ENCODE results near the gene ARL6.

The ARL6 gene, protein sequence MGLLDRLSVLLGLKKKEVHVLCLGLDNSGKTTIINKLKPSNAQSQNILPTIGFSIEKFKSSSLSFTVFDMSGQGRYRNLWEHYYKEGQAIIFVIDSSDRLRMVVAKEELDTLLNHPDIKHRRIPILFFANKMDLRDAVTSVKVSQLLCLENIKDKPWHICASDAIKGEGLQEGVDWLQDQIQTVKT
- 1.3 to 9.0 (median 5.6) reads per million in 17 experiments for total RNA-seq

DNA sequence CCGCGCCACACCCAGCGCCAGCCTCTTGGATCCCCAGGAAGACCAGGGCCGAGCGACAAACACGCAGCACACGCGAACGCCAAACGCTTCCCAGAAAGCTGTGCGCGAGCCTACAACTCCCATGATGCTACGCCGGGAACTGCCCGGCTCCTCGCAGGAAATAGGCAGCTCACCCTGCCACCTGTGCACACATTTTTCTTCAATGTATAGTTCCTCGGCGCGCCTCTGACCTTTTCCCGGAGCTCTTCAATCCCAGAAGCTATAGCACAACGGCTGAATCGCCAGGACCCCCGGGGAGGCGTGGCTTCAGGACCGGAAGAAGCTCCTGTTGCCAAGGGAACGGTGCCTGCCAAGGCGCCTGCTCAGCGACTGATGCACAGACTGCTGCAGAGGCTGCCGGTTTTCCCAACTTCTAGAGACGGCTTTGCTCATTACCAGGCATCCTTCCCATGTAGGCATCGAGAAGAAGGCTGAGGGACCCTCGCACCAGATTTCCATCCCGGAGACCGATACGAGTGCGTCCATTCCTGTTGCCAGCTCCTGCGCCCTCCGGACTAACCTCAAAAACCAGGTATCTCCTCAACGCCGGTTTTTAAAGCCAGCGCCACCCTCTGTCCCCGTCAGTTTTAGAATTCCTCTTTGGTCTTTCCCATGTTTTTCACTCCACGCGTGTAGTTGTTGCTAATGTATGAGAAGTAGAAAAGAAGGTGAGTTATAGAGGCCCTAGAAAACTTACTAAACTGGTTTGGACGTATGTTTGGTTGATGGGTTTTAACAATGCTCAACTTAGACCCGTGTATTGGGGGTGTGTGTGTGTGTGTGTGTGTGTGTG is at the start of gene ARL6:
TSS of gene ARL6 (plus strand) at position 352 of the 832 bp plus-strand sequence. CDS start 3,350 bp downstream, outside the sequence.
- peak; percentile 78 to 88 (median 84) for DNase-seq

DNA sequence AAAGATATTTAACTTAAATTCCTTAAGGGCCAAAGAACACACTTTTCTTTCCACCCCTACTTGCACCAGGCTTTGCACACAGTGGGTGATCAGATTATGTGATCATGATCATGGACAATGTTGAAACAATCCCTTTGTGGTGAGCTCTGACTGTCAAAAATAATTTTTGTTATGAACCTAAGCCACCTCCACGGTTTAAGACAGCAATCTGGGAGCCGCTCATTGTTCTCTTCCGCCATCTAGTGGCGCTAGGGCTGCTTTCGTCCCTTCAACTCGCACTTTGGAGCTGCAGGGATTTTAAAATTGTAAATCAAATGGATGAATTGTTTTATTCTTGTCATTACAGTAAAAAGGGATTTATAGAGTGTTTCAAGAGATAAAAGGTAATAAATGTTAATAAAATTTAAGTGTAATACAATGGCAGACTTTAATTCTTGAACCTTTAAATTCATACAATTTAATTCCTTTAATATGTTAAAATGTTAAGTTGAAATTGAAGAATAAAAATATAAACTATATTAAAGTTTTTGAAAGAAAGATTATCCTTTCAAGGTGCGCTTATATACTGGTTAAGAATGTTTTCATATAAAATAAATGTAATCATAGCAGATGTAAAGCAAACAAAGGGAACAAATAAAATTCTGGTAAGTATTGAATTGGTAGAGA is 45.3 kb upstream of the ARL6 start:
- peak; percentile 69 to 80 (median 75) for DNase-seq

DNA sequence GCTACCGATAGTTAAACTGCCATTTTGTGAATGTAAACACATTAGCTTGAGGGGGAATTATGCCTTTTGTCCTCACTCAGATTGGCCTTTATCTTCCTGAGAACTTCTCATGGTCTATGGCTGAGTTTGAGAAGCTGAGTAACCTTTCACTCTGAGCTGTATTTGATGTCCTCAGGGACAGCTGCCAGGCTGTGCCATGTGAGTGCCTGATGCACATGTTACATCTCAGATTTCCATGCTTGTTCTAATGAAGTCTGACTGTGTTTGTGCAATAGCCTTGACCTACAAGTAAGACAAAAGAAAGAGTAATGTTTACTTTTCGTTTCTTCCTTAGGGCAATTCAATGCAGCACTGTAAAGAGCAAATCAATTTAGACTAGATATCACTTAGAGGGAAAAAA is 44.1 kb upstream of the ARL6 start:
- no peak for DNase-seq

DNA sequence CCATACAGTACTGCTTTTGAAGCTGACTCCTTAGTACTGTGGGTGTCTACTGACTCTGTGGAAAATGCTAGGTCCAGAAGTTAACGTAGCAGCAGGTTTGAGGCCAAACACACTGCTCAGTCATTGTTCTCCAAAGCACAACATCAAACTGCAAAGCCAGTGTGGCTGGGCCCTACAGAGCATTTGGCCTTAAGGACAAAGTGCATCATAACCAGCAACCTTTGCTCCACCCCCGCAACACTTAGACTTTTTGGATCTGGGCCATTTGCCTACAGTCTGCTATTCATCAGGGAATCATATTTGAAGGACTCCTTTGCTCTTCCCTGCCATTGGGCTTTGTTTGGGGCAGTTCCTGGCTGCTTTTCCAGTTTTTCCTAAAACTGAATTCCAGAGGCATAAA is 43.1 kb upstream of the ARL6 start:
- no peak for DNase-seq

DNA sequence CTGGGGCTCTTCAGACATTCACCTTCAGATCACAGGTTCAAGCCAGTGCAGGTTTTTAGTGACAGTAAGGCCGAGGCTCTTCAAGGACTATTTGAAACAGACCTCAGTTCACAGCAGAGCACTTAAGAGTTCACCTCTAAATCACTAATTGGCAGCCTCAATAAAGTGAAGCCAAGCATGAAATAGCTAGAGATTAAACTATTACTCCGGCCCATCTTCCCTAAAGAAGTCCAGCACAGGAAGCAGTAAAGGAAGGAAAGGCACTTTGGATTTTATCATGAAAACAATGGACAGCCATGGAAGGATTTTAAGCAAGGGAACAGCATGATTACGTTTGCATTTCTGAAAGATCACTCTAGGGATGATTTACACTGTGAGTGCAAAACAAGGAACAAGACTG is 27.6 kb upstream of the ARL6 start:
- DNase-seq, result no peak

DNA sequence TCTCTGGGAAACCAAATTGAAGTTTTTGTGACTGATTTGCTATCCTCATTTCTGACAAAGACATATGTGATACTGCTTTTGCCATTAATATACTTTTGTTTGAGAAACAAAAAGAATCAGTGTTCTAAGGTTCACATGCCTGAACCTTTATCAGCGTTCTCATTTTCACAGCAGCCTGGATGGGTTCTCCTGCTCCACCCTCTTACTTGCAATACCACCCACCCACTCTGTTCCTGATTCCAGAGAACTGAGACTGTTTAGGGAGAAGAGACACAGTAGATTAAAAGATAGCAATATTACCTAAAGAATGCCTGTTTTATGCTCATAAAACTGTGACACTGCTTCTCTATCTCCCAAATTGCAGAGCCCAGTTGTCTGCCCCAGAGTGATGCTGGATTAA is 25.8 kb upstream of the ARL6 start:
- no peak for DNase-seq

DNA sequence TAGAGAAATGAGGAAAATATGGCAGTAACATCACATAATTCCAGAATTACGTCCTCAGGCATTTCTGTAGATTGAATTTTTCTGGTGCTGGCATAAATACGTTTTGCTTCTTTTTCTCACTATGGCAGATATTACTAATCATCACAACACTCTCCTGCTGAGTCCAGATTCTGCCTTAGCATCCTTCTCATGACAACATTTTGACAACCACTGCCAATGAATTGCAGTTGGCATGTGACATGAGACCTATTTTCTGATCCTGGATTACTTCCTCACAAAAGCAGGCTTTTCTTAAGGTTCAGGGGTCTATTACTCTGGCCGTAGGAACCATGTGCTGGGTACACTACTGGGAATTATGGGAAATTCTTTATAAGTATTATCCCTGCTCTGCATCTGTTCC is 22.5 kb upstream of the ARL6 start:
- DNase-seq, result no peak

DNA sequence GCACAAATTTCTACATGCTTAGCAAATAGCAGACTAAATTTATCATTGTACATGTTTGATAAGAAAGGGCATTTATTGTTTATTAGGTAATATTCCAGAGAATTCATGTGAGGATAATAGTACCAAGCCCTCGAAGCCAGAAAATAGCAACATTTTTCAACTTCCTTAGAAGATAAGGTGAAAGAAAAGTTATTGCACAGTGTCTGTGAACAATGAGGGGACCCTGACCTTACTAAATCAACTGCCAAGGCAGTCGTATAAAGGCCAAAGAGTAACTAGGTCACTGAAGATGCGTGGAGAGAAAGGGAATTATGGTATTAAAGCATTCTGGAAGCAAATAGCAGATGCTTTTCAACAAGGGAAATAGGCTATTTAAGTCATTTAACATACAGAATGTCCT is 20.3 kb upstream of the ARL6 start:
- no peak for DNase-seq

DNA sequence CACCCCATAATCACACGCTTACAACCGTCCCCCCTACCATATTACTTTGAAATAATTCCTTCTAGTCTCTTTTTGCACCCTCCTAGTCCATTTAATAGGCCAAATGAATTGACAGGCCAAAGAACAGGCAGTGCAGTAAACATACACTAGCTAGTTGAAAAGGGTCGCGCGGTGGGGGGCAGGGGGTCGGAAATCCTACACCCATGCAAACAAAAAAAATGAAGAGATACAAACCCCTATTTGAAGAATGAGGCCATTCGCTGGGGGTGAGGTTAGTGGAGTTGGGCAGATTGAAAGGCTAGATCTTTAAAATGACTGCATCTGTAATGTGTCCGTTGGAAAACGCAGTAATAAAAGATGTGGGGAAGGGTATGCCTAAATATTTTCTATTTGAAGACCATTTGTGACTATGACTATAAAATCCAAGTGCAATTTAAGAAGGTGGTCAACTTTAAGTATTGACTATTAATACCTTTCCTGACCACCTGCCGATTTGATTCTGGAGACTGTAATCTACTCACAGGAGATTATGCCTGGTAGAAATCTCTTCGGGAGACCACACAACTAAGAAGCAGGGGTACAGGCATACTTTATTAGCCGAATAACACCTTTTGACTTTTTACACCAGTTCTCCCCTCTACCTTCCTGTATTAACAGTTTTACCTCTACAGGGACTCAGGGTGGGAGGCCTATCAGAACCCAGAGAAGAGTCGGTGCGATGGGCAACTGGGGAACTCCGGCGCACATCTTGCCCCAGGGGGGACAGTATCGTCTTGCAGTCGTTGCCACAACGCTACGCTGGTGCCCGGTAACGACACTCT is 762 bp upstream of the ARL6 start:
- peak in 2 of 4 experiments; percentile 1 to 3 for DNase-seq

DNA sequence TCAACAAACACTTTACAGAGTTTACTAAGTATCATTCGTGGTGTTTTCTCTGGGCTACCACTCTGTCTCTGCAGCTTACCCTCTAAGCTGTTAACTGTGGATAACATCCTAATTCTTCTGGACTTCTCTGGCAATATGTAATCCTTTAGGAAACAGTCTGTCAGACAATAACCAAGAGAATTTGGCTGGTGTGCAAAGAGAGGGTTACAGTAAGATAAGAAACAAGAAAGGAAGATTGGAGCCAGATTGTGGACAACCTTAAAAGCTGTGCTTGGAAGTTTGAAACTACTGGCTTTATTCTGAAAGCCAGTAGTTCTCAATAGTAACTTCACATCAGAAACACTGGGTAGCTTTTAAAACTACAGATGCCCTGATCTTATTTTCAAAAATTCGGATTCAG is 778 bp downstream of the ARL6 start:
- no peak for DNase-seq

DNA sequence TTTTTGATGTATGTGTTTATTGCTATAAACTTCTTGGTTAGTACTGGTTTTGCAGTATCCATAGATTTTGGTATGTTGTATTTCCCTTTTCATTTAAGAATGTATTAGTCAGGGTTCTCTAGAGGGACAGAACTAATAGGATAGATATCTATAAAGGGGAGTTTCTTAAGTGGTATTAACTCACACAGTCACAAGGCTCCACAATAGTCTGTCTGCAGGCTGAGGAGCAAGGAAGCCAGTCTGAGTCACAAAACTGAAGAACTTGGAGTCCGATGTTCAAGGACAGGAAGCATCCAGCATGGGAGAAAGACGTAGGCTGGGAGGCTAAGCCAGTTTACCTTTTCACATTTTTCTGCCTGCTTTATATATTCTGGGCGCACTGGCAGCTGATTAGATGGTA is 8.4 kb downstream of the ARL6 start:
- no peak for DNase-seq

DNA sequence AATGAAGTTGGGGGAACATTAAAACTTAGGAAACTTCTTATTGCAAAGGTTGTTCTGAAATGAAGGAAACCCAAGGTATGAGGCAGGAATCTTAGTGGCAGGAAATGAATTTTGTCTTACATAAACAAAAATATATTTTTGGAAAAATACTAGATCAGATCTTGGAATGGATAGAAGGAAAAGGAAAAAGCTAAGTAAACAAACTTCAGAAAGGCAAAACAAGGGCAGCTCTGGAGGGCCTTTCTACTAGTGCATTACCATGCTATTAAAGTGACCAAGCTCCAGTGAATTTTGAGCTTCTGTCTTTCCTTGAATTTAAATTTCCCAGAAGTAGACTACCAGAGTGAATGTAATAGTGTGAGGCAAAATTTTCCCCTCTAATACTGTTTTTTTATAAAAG is 13.6 kb downstream of the ARL6 start:
- DNase-seq, result no peak

DNA sequence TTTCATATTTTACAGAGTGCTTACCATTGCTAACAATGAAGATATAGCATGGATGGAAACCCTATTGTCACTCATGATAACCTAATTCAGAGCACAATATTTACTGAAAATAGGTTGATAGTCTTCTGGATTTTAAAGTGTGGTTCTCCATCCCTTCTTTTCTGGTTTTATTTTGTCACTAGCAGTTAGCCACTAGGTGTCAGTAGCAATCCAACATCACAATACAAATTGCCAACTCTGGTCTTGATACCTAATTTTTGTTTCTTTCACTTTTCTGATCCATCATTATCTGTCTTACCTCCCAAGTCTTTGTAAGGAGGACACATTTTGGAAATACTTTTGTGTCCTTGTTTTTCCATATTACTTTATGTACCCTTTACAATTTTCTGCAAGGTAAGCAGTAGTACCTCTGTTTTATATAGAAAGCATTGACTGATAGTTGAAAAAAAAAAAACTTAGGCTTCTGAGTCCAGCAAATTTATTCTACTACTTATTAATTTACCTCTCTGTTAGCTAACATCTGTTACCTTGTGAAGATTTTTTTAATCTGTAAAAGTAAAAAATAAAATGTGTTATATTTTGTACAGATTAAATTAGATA is 29.0 kb downstream of the ARL6 start:
- DNase-seq, result peak; percentile 38 to 75 (median 58)

DNA sequence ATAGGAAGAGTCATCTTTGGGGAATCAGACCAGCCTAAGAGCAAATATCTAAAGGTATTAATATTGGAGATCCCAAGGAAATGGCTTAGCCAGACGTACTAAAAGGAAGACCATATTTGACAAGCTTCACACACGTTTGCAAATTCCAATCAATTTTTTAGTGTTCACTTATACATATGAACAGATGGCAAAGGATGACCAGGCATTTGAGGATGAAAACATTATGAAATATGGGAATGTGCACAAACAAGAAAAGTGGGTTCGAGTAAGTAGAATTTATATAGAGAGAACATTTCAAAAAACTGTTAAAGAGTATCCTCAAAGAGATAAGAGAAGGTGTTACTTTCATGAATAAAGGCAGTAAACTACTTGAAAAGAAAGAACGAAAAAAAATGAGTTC is 31.4 kb downstream of the ARL6 start:
- DNase-seq, result no peak

DNA sequence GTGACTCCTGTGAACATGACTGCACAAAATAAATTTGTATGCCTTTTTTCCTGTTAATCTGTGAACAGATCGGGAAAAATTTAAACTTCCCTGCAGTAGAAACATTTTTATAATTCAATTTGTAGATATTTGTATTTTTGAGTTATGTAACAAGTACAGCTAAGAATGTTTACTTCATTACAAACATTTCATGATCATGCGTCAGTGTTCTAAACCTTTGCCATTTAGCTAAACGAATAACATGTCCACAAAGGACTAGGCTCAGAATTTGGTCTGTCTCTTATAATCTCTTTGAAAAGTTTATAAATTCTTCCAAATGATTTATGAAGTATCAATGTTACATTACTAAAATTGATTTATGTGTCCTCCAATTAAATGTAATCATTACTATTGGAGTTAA is 39.9 kb downstream of the ARL6 start:
- DNase-seq, result no peak

DNA sequence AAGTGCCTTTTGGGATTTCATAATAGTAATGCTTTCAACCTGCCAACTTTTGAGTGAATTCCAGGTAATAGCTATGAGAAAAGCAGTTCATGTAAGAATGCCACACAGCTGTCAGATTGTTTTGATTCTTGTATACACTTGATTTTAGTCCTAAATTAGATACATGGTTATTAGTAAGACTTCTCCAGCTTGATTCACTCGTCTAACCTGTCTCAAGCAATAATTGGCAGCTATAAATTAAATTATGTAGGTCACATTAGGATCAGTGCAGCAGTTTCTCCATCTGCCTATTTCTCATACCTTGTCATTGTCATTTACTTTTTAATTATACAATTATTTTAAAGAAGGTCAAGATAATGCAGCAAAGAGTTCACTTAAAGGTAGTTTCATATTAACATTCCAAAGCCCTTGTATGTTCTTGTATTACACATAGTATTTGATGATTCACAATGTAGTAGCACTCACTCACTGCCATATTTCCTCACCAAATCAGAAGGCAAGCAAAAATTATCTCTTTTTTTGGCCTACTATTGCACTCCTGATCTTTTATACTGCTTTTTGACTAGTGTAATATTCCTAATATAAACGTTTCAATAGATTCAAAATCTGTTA is 46.3 kb downstream of the ARL6 start:
- DNase-seq, result no peak

DNA sequence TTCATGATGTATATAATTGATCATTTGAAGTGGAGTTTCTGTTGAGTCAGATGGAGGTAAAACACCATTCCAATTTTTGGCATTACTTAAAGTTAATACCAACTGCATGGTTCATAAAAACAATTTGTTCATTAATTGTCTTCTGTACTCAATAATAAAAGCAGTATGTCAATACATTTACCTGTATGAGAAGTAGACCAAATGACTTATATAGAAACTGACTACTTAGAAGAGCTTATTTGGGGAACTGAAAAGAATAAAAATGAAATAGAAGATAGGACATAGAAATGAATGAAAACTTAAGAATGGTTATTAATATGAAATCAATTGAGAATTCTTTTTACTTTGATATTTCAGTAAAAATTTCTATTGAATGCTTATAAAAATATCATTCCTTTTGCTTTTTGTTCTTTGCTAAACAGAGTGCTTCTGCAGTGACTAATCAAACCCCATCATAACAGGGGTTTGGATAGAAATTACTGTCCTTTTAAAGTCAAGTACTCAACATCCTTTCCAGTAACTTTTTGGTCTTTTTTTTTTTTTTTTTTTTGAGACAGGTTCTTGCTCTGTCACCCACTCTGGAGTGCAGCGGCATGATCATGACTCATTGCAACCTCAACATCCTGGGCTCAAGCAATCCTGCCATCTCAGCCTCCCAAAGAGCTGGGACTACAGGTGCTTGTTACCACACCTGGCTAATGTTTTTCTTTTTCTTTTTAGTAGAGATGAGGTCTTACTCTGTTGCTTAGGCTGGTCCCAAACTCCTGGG is 50.8 kb downstream of the ARL6 start:
- no peak for DNase-seq

DNA sequence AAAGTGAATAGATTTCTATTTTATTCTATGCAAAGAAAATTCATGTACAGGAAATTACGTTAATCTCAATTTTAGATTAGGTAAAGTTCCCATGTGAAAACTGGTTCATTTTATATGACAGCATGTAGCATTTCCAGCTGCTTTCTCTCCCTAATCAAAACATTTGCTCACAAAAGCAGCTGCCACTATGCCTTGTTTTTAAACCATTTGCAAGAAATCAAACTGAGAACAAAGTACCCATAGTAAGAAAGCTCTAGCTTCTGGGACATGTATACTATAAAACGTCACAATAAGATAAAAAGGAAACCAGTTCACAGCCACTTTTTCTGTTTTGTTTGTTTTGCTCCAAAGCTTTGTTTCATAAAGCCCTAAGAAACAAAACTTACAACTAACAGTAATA is 52.3 kb downstream of the ARL6 start:
- no peak for DNase-seq

DNA sequence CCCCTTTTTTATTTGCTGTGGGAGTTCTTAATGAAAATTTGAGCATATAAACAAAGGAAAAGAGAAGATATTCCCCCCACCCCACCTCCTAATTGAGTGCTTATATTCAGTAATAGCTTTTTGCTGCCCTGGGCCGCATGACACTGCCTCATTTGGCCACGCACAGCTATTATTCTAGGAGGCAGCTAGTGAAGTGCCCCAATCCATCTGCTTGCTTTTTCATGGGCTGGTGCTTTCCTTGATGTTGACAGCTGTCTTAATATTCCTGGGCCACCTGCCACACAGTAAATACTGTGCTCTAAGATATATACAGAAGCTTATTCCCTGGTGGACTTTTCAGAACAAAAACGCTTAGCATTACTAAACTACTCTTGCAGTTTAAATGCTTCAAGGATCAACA is 53.4 kb downstream of the ARL6 start:
- no peak for DNase-seq

DNA sequence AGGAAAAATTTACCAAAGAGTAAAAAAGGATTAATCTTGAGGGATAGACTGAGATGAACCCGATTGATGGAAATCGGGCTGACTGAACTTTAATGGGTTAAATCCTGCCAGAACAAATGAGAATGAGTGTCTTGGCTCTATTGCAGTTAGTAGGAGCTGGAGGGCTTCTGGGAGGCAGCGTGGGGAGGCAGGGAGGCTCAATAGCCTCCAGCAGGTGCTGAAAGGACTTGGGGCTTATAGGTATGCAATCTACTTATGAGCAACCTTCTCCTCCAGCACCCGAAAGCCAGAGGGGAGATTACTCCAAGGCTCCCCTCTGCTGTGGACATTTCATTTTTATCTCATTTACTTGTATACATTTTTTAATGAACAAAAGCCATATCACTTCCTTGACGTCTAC is 56.2 kb downstream of the ARL6 start:
- no peak for DNase-seq

DNA sequence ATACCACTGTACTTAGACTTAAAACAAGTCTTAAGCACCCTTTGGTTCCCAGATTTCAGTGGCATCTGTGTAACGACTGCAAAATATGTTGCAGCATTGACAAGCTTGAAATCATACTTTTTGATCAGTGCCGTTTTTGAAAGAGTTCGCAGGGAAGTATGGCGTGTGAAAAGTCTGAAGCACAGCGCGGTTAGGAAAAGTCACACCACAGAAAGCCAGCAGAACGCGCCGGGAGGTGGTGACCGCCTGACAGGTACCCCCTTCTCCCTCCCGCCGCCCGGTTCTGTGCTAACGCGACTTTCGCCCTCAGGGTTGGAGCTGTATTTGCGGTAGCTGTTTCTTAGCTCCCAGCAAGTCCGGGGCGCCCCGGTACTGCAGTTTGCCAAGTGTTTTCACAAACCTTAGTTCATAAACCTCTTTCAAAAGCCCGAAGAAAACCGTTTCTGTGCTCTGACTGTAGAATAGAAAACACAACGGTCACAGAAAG is 56.8 kb downstream of the ARL6 start:
- peak in 1 of 4 experiments; percentile 73 for DNase-seq

Measured in suppressor macrophage (primary cell).